ENCODE measurements around the gene IRGC. TPM values are rescaled to one million over a fixed set of nuclear protein-coding genes. Genes with fewer than 3 reads are reported as not detected.

The IRGC gene
- total RNA-seq, 4 donors from 2014 or later: not detected

DNA sequence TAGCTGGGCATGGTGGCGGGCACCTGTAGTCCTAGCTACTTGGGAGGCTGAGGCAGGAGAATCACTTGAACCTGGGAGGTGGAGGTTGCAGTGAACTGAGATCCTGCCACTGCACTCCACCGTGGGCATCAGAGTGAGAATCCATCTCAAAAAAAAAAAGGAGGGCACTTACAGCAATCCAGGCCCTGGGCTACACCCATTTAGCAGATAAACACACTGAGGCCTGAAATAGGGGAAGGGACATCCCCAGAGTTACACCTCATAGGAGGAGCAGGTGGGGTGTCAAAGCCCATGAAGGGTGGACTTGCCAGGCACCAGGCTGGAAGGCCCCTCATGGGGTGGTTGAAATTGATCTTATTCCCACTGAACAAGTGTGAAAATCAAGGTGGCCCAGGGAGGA is 32.0 kb upstream of the IRGC start:
- TF ChIP-seq, protein P1, sequence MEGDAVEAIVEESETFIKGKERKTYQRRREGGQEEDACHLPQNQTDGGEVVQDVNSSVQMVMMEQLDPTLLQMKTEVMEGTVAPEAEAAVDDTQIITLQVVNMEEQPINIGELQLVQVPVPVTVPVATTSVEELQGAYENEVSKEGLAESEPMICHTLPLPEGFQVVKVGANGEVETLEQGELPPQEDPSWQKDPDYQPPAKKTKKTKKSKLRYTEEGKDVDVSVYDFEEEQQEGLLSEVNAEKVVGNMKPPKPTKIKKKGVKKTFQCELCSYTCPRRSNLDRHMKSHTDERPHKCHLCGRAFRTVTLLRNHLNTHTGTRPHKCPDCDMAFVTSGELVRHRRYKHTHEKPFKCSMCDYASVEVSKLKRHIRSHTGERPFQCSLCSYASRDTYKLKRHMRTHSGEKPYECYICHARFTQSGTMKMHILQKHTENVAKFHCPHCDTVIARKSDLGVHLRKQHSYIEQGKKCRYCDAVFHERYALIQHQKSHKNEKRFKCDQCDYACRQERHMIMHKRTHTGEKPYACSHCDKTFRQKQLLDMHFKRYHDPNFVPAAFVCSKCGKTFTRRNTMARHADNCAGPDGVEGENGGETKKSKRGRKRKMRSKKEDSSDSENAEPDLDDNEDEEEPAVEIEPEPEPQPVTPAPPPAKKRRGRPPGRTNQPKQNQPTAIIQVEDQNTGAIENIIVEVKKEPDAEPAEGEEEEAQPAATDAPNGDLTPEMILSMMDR (IDR thresholded peaks at IDR 0.05): no peak
- TF ChIP-seq POLR2A (IDR thresholded peaks at IDR 0.05): no peak
- Histone ChIP-seq H3K36me3 (no peaks in the 10 kb centered on the region), H3K9me3 (no peaks in the 10 kb centered on the region), H3K27ac (no peak overlapping the region), H3K27me3 (no peaks in the 10 kb centered on the region), H3K4me3 (no peak overlapping the region), H3K4me1 (no peaks in the 10 kb centered on the region)
- WGBS, 2 donors: 77 to 100% methylated on average over 1 to 2 of the region's 2 CpGs
- intact Hi-C loops (cut with DNase I): no loop called here
- DNase-seq: no peak

- WGBS, 2 donors: 43 to 67% methylated on average over 1 of the region's 1 CpG
- Histone ChIP-seq H3K9me3 (no peaks in the 10 kb centered on the region), H3K27ac (no peak overlapping the region), H3K4me1 (no peaks in the 10 kb centered on the region), H3K27me3 (no peaks in the 10 kb centered on the region), H3K36me3 (no peaks in the 10 kb centered on the region), H3K4me3 (no peak overlapping the region)
- intact Hi-C loops (cut with DNase I): no loop called here
- DNase-seq: no peak
- TF ChIP-seq POLR2A (IDR thresholded peaks at IDR 0.05): no peak
- TF ChIP-seq, protein P1 (IDR thresholded peaks at IDR 0.05): no peak
Observed at GRCh38 chr19:43684326-43684725, 31.6 kb upstream of the IRGC start.

DNA sequence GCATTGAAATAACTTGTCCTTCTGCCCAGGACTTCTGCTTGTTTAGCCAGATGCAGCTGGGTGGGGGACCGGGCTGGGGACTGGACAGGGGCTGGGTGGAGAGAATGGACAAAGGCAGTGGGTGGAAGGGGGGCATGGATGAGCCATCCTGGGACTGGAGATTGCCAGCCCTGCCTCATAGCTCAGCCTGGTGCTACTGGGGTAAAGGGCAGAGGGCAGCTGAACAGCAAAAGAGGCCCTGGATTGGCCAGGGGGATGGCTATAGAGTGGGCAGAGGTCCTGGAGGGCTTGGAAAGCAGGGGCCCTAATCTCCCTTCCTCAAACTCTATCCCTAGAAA is 28.2 kb upstream of the IRGC start:
- TF ChIP-seq POLR2A (IDR thresholded peaks at IDR 0.05): no peak
- TF ChIP-seq, protein P1 (IDR thresholded peaks at IDR 0.05): no peak
- no CpG with 5 or more reads among the region's 1 CpG for WGBS, 2 donors
- H3K27ac ChIP-seq: no peak overlapping the region
- intact Hi-C loops (cut with DNase I): no loop called here
- no peak for DNase-seq
- no peaks in the 10 kb centered on the region for H3K36me3 ChIP-seq
- no peaks in the 10 kb centered on the region for H3K27me3 ChIP-seq
- peaks cover 0 to 24% (median 7%) of the 10 kb centered on the region in 3 donors for H3K9me3 ChIP-seq
- no peaks in the 10 kb centered on the region for H3K4me1 ChIP-seq
- H3K4me3 ChIP-seq: no peak overlapping the region

DNA sequence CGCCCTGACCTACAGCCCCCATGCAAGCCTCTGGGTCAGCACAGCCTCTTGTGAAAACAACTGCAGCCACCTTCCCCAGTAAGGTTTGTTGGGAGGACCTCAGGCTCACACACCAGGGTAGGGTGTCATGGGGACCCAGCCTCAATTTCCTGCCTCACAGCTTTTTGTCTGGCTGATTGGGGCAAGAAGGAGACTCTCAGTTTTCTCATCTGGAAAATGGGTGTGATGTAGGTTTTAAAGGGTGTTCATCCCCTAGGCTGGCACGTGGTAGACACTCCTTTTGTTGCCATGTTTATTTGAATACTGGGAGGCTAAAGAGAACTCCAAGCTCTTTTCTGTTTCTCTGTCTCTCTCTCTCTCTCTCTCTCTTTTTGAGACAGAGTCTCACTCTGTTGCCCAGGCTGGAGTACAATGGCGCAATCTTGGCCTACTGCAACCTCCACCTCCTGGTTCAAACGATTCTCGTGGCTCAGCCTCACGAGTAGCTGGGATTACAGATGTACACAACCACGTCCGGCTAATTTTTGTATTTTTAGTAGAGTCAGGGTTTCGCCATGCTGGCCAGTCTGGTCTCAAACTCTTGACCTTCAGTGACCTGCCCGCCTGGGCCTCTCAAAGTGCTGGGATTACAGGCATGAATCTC is 27.7 kb upstream of the IRGC start:
- Histone ChIP-seq H3K36me3 (no peaks in the 10 kb centered on the region), H3K27me3 (no peaks in the 10 kb centered on the region), H3K4me3 (no peak overlapping the region), H3K27ac (no peak overlapping the region), H3K4me1 (no peaks in the 10 kb centered on the region), H3K9me3 (peaks cover 0 to 24% (median 7%) of the 10 kb centered on the region in 3 donors)
- DNase-seq: no peak
- 73 to 77% methylated on average over 6 to 10 of the region's 10 CpGs for WGBS, 2 donors
- TF ChIP-seq POLR2A (IDR thresholded peaks at IDR 0.05): no peak
- TF ChIP-seq, protein P1 (IDR thresholded peaks at IDR 0.05): no peak
- intact Hi-C loops (cut with DNase I): no loop called here

DNA sequence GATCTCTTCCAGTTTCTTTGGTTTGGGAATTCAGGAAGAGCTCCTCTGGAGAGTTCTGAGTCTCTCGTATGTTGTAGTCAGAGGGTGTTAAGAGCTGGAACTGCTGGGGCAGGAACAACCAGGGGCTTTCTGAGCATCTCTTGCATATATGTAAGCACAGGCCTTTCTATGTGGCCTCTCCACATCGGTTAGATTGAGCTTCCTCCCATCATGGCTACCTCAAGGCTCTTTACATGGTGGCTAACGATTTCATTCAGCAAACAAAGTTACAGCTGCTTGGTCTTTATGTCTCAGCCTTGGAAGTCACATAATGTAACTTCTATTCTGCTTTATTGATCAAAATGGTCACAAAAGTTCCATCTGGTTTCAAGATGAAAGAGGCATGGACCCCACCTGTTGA is 25.4 kb upstream of the IRGC start:
- WGBS, 2 donors: 29 to 61% methylated on average over 2 to 3 of the region's 3 CpGs
- peaks cover 0 to 7% (median 0%) of the 10 kb centered on the region in 4 donors for H3K27me3 ChIP-seq
- peaks cover 0 to 24% (median 7%) of the 10 kb centered on the region in 3 donors for H3K9me3 ChIP-seq

More for the DNA sequence above, 25.4 kb upstream of the IRGC start:
- Histone ChIP-seq H3K27ac (no peak overlapping the region), H3K4me1 (no peaks in the 10 kb centered on the region), H3K4me3 (no peak overlapping the region), H3K36me3 (no peaks in the 10 kb centered on the region)
- intact Hi-C loops (cut with DNase I): no loop called here
- DNase-seq: no peak
- no peak for TF ChIP-seq POLR2A (IDR thresholded peaks at IDR 0.05)
- TF ChIP-seq, protein P1 (IDR thresholded peaks at IDR 0.05): no peak

Measured in esophagus squamous epithelium (tissue), 5 donors.